Thymus (tissue), 11 donors: Measurements from ENCODE around the gene DDX49. TPM values are rescaled to one million over a fixed set of nuclear protein-coding genes. Genes with fewer than 3 reads are reported as not detected.

Experiments used
- DNase-seq, 9 donors: peaks; one replicate each; pipeline ENCODE4 v3.0.0-alpha.2; 2013; ENCODE audit warnings: low spot score in 9 of 9, low read depth in 6 of 9, missing footprints in 1 of 9
- H3K27ac ChIP-seq, 2 donors: one replicate each; pipeline ENCODE4 v1.5.1; 2013; ENCODE audit warnings: control low read depth in 1 of 2, low read depth in 1 of 2, low read length in 1 of 2, mild to moderate bottlenecking in 1 of 2, moderate library complexity in 1 of 2
- H3K27me3 ChIP-seq, 2 donors: one replicate each; pipeline ENCODE4 v1.5.1; 2013; ENCODE audit warnings: low read length in 1 of 2; ENCODE audit not compliant: control insufficient read depth in 2 of 2, insufficient read depth in 1 of 2
- H3K36me3 ChIP-seq, 2 donors: one replicate each; pipeline ENCODE4 v1.5.1; 2013; ENCODE audit warnings: low read length in 1 of 2, mild to moderate bottlenecking in 1 of 2, moderate library complexity in 1 of 2; ENCODE audit not compliant: control insufficient read depth in 2 of 2, insufficient read depth in 2 of 2
- H3K4me1 ChIP-seq, 2 donors: one replicate each; pipeline ENCODE4 v1.5.1; 2013; ENCODE audit warnings: low read length in 2 of 2; ENCODE audit not compliant: control insufficient read depth in 2 of 2, insufficient read depth in 2 of 2
- H3K4me3 ChIP-seq, 2 donors: one replicate each; pipeline ENCODE4 v1.5.1; 2013; ENCODE audit warnings: low read length in 2 of 2, control low read depth in 1 of 2, mild to moderate bottlenecking in 1 of 2
- H3K9me3 ChIP-seq, 2 donors: one replicate each; pipeline ENCODE4 v1.5.1; 2013; ENCODE audit warnings: low read length in 1 of 2, mild to moderate bottlenecking in 1 of 2; ENCODE audit not compliant: control insufficient read depth in 2 of 2, insufficient read depth in 1 of 2
- WGBS: extraction: QIAGEN DNeasy Blood & Tissue Kit; methylation state at CpG from one replicate; pipeline ENCODE4 v1.1.7; 2013; 5-methylcytosine and 5-hydroxymethylcytosine counted together
- polyA plus RNA-seq: library from polyadenylated mRNA; stranded (reverse); fragments of 200-250 nt; gene quantifications from one replicate; pipeline ENCODE4 v1.2.3, GENCODE V29; 2013
- total RNA-seq: library from RNA; stranded (reverse); fragments of 120-200 nt; gene quantifications from one replicate; pipeline ENCODE4 v1.2.4, GENCODE V29; 2013
- donor health status: healthy.

Gene DDX49
- total and polyA plus RNA-seq, 2 donors: 42.8 to 54.9 TPM

DNA sequence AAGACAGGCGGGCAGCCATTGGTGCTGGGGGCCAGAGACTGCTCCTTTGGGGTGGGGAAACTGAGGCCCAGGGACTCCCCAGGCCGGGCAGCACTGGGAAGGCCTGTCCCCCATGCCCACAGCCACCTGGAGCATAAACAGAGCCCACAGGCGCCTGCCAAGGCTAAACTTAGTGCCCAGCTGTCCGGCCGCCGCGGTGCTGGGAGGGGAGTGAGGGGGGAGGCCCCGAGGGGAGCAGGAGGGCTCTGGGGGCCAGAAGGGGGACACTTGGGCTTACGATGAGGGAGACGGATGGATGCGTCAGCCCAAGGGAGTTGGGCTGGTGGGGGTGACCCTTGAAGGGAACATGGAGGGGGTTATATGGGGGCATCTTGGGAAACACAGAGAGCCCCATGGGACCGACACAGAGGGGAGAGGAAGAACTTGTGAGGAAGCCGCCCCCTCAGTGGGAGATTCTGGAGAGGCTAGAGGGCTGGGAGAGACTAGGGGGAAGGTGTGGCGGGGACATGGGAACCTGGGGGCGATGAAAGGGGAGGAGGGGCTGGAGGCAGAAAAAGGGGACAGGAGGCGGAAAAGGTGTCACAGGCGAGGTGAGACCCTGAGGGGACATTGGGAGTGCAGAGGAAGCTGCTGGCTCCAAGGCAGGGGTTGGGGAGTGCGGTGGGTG is 25.8 kb upstream of the DDX49 start:
- 79% methylated on average over 18 of the region's 18 CpGs for WGBS
- Histone ChIP-seq H3K4me1 (peaks cover 4 to 5% of the 10 kb centered on the region in 2 donors), H3K36me3 (peaks cover 0 to 4% of the 10 kb centered on the region in 2 donors), H3K27ac (no peak overlapping the region), H3K27me3 (peaks cover 38 to 57% of the 10 kb centered on the region in 2 donors), H3K9me3 (no peaks in the 10 kb centered on the region), H3K4me3 (no peak overlapping the region)
- no peak for DNase-seq

DNA sequence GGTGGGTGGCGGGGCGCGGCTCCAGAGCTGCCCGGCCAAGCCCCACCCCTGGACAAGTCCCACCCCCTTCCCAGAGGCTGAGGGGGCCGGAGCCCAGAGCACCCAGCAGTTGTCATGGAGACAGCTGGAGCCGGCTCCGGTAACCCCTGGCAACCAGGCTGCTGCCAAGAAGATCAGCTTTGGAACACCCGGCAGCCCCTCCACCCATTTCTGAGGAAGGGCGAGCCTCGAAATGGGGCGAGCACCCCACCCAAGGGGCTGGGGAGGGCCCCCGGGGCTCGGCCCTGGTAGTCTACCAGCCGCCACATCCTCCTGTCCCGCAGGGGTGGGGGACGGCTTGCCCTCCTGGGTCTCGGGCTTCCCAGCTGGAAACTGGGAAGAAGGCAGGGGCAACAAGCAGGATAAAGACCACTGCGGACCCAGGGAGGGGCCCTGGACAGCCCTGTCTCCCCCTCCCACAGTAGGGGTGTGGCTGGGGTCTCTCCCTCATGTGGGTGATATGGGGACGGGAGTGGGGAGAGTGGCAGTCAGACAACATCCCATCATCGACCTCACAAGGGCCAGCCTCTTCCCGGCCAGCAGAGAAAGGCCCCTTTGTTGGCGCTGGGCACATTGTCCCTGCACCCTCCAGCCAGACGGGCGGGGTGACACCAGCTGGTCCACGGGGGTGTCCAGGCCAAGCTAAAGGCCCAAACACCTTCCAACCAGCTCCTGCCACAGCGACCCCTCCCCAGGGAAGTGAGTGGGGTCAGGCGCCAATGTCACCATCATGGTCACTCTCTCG is 25.1 kb upstream of the DDX49 start:
- WGBS: 20% methylated on average over 28 of the region's 28 CpGs

DNA sequence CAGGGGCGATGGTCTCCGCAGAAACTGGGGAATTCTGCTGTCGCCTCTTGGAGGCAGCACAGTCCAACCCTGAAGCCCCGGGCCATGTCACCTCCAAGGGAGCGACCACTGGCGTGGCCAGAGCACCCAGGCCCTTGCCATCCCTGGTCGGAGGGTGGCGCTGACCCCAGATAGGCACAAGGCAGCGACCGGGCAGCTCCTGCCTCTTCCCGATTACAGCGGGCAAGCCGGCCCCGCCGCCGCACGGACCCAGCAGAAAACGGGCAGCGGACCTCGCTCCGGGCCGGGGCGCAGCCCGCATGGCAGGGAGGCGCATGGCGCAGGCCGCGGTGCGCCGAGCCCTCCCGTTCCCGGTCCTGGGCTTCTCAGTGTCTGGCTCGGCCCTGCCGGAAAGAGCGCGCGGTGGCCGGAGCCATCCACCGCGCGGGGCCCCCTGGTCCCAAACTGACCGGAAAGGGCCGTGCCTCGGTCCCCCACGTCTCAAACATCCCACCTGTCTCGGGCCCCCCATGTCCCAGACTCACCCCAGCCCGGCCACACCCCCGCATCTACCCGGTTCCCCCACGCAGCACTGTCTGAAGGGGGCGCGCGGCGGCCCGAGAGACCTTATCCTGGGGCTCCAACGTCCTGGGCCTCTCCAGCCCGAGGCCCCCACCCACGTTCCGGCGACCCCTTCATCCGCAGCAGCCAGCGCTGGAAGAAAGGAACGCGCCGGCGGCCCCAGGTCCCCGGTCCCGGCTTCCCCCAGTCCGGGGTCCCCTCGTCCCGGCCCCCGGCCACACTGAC is 24.3 kb upstream of the DDX49 start:
- 2% methylated on average over 72 of the region's 72 CpGs for WGBS
- peaks cover 12 to 19% of the 10 kb centered on the region in 2 donors for H3K36me3 ChIP-seq
- H3K4me3 ChIP-seq: peak overlapping the region in 1 of 2 donors; percentile 49
- H3K9me3 ChIP-seq: no peaks in the 10 kb centered on the region
- H3K27ac ChIP-seq: no peak overlapping the region
- DNase-seq: no peak
- H3K4me1 ChIP-seq: peaks cover 4 to 5% of the 10 kb centered on the region in 2 donors
- peaks cover 38 to 53% of the 10 kb centered on the region in 2 donors for H3K27me3 ChIP-seq

More for the DNA sequence above, 25.1 kb upstream of the DDX49 start:
- Histone ChIP-seq H3K4me3 (no peak overlapping the region), H3K4me1 (peaks cover 4 to 5% of the 10 kb centered on the region in 2 donors), H3K36me3 (peaks cover 5 to 11% of the 10 kb centered on the region in 2 donors), H3K9me3 (no peaks in the 10 kb centered on the region), H3K27ac (no peak overlapping the region), H3K27me3 (peaks cover 38 to 57% of the 10 kb centered on the region in 2 donors)
- no peak for DNase-seq

GRCh38 chr19:18895824-18896341 is 23.6 kb upstream of the DDX49 start, which contains the start of gene CERS1:
Gene CERS1 (minus strand): TSS chr19:18896158. CDS start chr19:18896072, 86 bp downstream.
- no peak within 1 kb of the TSS for H3K27ac ChIP-seq
- peak within 1 kb of the TSS in 1 of 2 donors; percentile 49 for H3K4me3 ChIP-seq
- peaks cover 4 to 5% of the 10 kb centered on the region in 2 donors for H3K4me1 ChIP-seq
- peaks cover 16 to 26% of the 10 kb centered on the region in 2 donors for H3K36me3 ChIP-seq
- peak in 1 of 9 donors; percentile 31 for DNase-seq
- no peaks in the 10 kb centered on the region for H3K9me3 ChIP-seq
- peaks cover 38 to 53% of the 10 kb centered on the region in 2 donors for H3K27me3 ChIP-seq
- WGBS: under 1% methylated on average over 88 of the region's 89 CpGs

- Histone ChIP-seq H3K9me3 (no peaks in the 10 kb centered on the region), H3K27ac (no peak overlapping the region), H3K4me3 (peak overlapping the region in 1 of 2 donors; percentile 49), H3K4me1 (peaks cover 4 to 5% of the 10 kb centered on the region in 2 donors), H3K36me3 (peaks cover 20 to 31% of the 10 kb centered on the region in 2 donors), H3K27me3 (peaks cover 38 to 51% of the 10 kb centered on the region in 2 donors)
- no peak for DNase-seq
- 25% methylated on average over 33 of the region's 33 CpGs for WGBS
Measured at GRCh38 chr19:18896421-18896841, 23.1 kb upstream of the DDX49 start.

DNA sequence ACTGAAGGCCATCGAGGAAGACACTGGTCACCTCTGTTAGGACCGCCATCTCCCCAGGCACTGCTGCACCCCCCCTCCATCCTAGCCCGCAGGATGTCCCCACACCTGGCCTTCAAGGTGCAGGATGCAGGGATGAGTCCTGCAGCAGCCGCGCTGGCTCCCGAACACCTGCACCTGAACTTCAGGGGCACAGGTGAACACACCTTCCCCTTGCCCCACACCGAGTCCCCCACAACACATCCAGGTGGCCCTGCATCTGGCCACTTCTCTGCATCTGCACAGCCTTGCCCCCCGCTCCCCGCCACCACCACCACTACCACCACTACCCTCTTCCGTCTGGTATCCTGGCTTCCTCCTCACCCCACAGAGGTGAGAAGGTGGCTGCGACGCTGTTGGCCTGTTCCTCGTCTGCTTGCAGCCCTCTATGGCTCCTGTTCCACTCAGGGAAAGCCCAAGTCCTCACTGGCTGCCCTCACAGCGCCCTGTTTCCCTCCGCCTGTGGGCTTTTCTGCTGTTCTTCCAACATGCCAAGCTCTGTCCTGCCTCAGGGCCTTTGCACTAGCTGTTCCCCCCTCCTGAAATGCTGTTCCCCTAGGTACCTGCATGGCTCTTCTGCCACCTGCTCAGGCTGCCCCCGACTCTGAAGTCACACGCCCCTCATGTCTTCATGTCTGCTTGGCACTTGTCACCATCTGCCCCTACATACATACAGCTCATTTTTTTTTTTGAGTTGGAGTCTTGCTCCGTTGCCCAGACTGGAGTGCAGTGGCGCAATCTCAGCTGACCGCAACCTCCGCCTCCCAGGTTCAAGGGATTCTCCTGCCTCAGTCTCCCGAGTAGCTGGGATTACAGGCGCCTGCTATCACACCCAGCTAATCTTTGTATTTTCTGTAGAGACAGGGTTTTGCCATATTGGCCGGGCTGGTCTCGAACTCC is 22.2 kb upstream of the DDX49 start:
- H3K27me3 ChIP-seq: peaks cover 38 to 47% of the 10 kb centered on the region in 2 donors
- no peak overlapping the region for H3K27ac ChIP-seq
- peaks cover 23 to 33% of the 10 kb centered on the region in 2 donors for H3K36me3 ChIP-seq
- no peak for DNase-seq
- peaks cover 4 to 5% of the 10 kb centered on the region in 2 donors for H3K4me1 ChIP-seq
- 90% methylated on average over 25 of the region's 25 CpGs for WGBS
- H3K4me3 ChIP-seq: no peak overlapping the region
- no peaks in the 10 kb centered on the region for H3K9me3 ChIP-seq

DNA sequence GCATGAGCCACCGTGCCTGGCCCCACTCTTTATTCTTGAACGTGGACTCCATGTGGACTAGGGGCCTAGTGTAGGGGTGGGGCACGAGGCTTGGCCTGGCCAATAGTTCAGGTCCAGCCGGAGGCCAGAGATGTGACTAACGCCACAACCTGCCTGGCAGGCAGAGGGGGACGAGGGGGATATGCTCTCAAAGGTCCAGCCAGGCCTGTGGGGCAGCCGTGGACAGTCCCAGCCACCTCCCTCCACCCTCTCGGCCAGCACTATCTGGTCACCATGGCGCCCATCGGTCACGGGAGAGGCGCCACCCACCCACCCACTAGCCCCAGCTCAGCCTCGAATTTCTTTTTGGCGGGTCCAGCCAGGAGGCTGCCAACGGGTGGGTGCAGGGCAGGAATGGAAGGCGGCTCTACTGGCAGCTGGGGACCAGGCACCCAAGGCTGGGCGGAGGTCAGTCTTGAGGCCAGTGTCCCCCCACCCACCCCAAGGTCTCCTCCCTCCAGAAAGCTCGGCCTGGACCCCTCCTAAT is 21.4 kb upstream of the DDX49 start:
- WGBS: 92% methylated on average over 18 of the region's 18 CpGs

More for the DNA sequence above, 21.4 kb upstream of the DDX49 start:
- Histone ChIP-seq H3K27ac (no peak overlapping the region), H3K4me1 (peaks cover 4 to 5% of the 10 kb centered on the region in 2 donors), H3K9me3 (no peaks in the 10 kb centered on the region), H3K4me3 (no peak overlapping the region), H3K27me3 (peaks cover 37 to 42% of the 10 kb centered on the region in 2 donors), H3K36me3 (peaks cover 28 to 38% of the 10 kb centered on the region in 2 donors)
- no peak for DNase-seq
